H1 (cell line): ENCODE results near the gene SH3PXD2A. TPM values are rescaled to one million over a fixed set of nuclear protein-coding genes. Genes with fewer than 3 reads are reported as not detected.

Source experiments
- CHD7 ChIP-seq: fragments of 300-600 bp; sonication (generic); IDR thresholded peaks from 2 replicates; pipeline ENCODE4 v1.7.1; 2012; ENCODE audit warnings: low read length, moderate library complexity, mild to moderate bottlenecking, inconsistent platforms; ENCODE audit not compliant: insufficient replicate concordance
- HDAC6 ChIP-seq: IDR thresholded peaks from one replicate; pipeline ENCODE4 v1.7.1; 2012; ENCODE audit warnings: low read depth, mild to moderate bottlenecking, inconsistent platforms, low read length, moderate library complexity
- KDM4A ChIP-seq: IDR thresholded peaks from one replicate; pipeline ENCODE4 v1.7.1; 2012; ENCODE audit warnings: low read depth, mild to moderate bottlenecking, moderate library complexity, low read length, inconsistent platforms; ENCODE audit not compliant: severe bottlenecking
- KDM5A ChIP-seq: fragments of 200-600 bp; IDR thresholded peaks from 2 replicates; pipeline ENCODE4 v1.7.1; 2012; ENCODE audit warnings: mild to moderate bottlenecking, low read length, inconsistent platforms, mixed read lengths
- MAFK ChIP-seq: IDR thresholded peaks from 2 replicates; pipeline ENCODE4 v1.6.1; 2012; ENCODE audit warnings: low read depth, mild to moderate bottlenecking, improper control_type of control experiment, low read length
- RFX5 ChIP-seq: IDR thresholded peaks from 2 replicates; pipeline ENCODE4 v1.6.1; 2011; ENCODE audit warnings: low read depth, low read length, improper control_type of control experiment, borderline replicate concordance
- SIN3A ChIP-seq, 2 experiments: IDR thresholded peaks in 1 of 2; conservative IDR thresholded peaks in 1 of 2; 2 replicates each; pipeline ENCODE4 v1.6.1; 2011 to 2012; ENCODE audit warnings: low read length in 2 of 2, improper control_type of control experiment in 1 of 2, low read depth in 1 of 2, mild to moderate bottlenecking in 1 of 2
- SP1 ChIP-seq: IDR thresholded peaks from 2 replicates; pipeline ENCODE4 v1.6.1; 2011; ENCODE audit warnings: low read depth, low read length
- TAF7 ChIP-seq: optimal IDR thresholded peaks from 2 replicates; pipeline ENCODE3; 2011; ENCODE audit warnings: low read depth, mild to moderate bottlenecking, inconsistent platforms, low read length, moderate library complexity, borderline replicate concordance
- polyA plus RNA-seq, 7 experiments: library from polyadenylated mRNA; depleted of rRNA in 3 of 7; stranded (reverse) in 5 of 7; unstranded in 2 of 7; fragments of >200 nt in 5 of 7; fragments of 200-250 nt in 2 of 7; gene quantifications; 1 replicate in 5 of 7; 2 replicates in 1 of 7; 4 replicates in 1 of 7; pipeline versions ENCODE4 v1.2.1 to v1.2.3, GENCODE V29; 2011 to 2013; ENCODE audit warnings: missing spikeins in 2 of 7, mixed read lengths in 2 of 7
- total RNA-seq: library from RNA; stranded (reverse); fragmentation: NEBNext Ultra II Directional; extraction: Animal tissue kit (Norgen Biotek cat#: 25700); gene quantifications from 2 replicates; pipeline ENCODE4 v1.2.1, GENCODE V29; 2021
- TF ChIP-seq, protein P1 (sequence below): IDR thresholded peaks from 2 replicates; pipeline ENCODE4 v1.6.1; 2012; ENCODE audit warnings: inconsistent platforms
- TF ChIP-seq, protein P2 (sequence below): IDR thresholded peaks from 2 replicates; pipeline ENCODE4 v1.6.1; 2011; ENCODE audit warnings: low read depth, mild to moderate bottlenecking, low read length; ENCODE audit not compliant: insufficient read depth

Gene SH3PXD2A
- total and polyA plus RNA-seq, 2 of the 8 experiments (the other 6 are each of a cell fraction or from before 2014, with no cell fraction given): 5.4 to 16.3 TPM

GRCh38 chr10:103620352-103620740 is 235.0 kb downstream of the SH3PXD2A start (continued):
- TF ChIP-seq CHD7 (no peak), KDM5A (no peak), HDAC6 (no peak), SP1 (no peak), RFX5 (no peak), TAF7 (no peak), KDM4A (no peak), MAFK (no peak), SIN3A (conservative IDR thresholded peaks at IDR 0.05 in 1 of 2, IDR thresholded peaks at IDR 0.05 in 1 of 2; ENCODE audit: low read depth in 1 of 2, low read length in 2 of 2) (no peak)
- TF ChIP-seq, protein P1, sequence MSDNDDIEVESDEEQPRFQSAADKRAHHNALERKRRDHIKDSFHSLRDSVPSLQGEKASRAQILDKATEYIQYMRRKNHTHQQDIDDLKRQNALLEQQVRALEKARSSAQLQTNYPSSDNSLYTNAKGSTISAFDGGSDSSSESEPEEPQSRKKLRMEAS: no peak
- TF ChIP-seq, protein P2, sequence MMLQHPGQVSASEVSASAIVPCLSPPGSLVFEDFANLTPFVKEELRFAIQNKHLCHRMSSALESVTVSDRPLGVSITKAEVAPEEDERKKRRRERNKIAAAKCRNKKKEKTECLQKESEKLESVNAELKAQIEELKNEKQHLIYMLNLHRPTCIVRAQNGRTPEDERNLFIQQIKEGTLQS: no peak
